HG03571 (cell line): ENCODE data around the gene ABCB9.

Experiments used
- ATAC-seq: cut with Tn5 transposase; IDR thresholded peaks from one replicate; pipeline ENCODE4 v1.9.1; 2021; ENCODE audit not compliant: unreplicated experiment

ABCB9 gene

GRCh38 chr12:122966743-122967550 is 684 bp upstream of the ABCB9 start:
- ATAC-seq, result no peak

- no peak for ATAC-seq
These were observed 927 bp downstream of the ABCB9 start for GRCh38 chr12:122965321-122965751.

- no peak for ATAC-seq
These were observed 1.6 kb downstream of the ABCB9 start for GRCh38 chr12:122964439-122965257.

- no peak for ATAC-seq
These were observed 2.4 kb downstream of the ABCB9 start for GRCh38 chr12:122963941-122964265.

- no peak for ATAC-seq
These were observed 4.5 kb downstream of the ABCB9 start for GRCh38 chr12:122961531-122962329.

GRCh38 chr12:122960193-122960569 is 6.1 kb downstream of the ABCB9 start:
- no peak for ATAC-seq

GRCh38 chr12:122959566-122960192 is 6.6 kb downstream of the ABCB9 start:
- no peak for ATAC-seq

- ATAC-seq, result no peak
These were observed 7.9 kb downstream of the ABCB9 start for GRCh38 chr12:122958198-122958888.

- ATAC-seq, result no peak
These were observed 10.2 kb downstream of the ABCB9 start for GRCh38 chr12:122956035-122956434.

- ATAC-seq, result no peak
These were observed 11.1 kb downstream of the ABCB9 start for GRCh38 chr12:122955156-122955555.

GRCh38 chr12:122951979-122952892 is 14.0 kb downstream of the ABCB9 start:
- no peak for ATAC-seq

GRCh38 chr12:122951406-122951805 is 14.9 kb downstream of the ABCB9 start:
- ATAC-seq, result no peak

GRCh38 chr12:122949816-122950675 is 16.2 kb downstream of the ABCB9 start:
- no peak for ATAC-seq

GRCh38 chr12:122949405-122949804 is 16.9 kb downstream of the ABCB9 start:
- ATAC-seq, result no peak

GRCh38 chr12:122948605-122949004 is 17.7 kb downstream of the ABCB9 start:
- ATAC-seq, result no peak

- ATAC-seq, result no peak
These were observed 18.9 kb downstream of the ABCB9 start for GRCh38 chr12:122947352-122947792.

GRCh38 chr12:122946690-122947341 is 19.4 kb downstream of the ABCB9 start:
- ATAC-seq, result peak; percentile 45
